NCI-H1694 treated with DMSO at 0.1 percent for 48 hours (cell line): ENCODE results near the gene SBK1.
"Not testable (repeated sequence)": the region's sequence is repeated elsewhere in the genome, so short reads cannot be mapped to it uniquely, and the experiment has no call there.

Experiments
- DNase-seq: peaks from one replicate; lab custom pipeline; 2025; lab: John Stamatoyannopoulos, UW

The SBK1 gene

DNA sequence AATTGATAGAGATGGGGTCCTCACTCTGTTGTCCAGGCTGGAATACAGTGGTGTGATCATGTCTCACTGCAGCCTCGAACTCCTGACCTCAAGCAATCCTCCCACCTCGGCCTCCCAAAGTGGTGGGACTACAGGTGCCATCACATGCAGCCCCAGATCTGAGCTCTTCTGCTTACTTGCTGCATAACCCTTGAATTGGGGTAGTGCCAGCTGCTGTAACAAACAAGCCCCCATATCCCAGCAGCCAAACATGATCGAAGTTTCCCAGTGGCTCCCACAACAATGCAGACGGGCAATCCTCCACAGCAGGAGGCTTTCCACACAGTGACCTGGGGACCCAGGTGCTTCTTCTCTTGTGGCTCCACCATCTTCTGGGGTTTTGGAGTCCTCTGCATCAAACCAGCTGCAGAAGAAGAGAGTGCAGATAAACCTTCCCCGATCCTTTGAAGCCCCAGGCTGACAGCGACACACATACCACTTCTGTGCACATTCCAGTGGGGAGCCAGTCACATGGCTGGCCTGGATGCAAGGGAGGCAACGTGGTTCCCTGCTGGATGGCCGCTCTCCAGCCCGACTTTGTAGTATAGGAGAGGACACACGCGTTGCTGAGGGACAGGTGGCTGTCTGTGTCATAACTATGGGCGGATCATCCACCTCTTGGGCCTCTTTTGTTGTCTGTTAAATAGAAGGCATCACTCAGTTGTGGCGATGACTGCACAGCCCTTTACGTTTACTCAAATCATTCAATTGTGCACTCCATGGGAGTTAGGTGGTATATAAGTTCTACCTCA lies 16.7 kb downstream of the SBK1 start:
- DNase-seq = no peak

GRCh38 chr16:28309811-28310311 lies 17.5 kb downstream of the SBK1 start:
- no peak for DNase-seq

DNA sequence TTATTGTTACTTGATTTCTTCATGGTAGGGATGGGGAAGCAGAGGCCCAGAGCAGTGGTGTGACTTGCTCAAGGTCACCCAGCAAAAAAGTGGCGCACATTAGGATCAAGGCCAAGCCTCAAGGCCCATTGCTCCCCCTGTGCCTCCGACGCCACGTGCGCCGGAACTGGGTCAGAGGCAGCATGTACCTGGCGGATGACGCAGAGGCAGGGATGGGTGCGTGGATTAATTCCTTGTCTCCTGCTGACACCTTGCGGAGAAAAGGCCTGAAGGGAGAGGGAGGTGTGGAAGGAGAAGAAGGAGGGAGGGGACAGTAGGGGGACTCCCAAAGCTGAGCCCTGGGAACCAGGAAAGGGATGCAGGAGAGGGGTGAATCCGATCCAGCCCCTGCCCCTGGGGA lies 18.5 kb downstream of the SBK1 start:
- DNase-seq = no peak

DNA sequence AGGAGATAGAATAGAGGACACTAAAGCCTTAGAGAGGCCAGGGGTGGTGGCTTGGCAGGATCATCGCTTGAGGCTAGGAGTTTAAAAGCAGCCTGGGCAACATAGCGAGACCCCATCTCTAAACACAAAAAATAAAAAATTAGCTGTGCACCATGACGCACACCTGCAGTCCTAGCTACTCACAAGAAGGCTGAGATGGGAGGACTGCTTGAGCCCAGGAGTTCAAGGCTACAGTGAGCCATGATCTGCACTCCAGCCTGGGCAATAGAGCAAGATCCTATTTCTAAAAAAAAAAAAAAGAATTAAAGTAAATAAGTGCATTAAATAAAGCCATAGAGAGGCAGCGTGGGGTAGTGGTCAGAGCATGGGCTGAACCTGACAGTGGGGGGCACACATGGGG lies 19.1 kb downstream of the SBK1 start:
- DNase-seq = no peak

DNA sequence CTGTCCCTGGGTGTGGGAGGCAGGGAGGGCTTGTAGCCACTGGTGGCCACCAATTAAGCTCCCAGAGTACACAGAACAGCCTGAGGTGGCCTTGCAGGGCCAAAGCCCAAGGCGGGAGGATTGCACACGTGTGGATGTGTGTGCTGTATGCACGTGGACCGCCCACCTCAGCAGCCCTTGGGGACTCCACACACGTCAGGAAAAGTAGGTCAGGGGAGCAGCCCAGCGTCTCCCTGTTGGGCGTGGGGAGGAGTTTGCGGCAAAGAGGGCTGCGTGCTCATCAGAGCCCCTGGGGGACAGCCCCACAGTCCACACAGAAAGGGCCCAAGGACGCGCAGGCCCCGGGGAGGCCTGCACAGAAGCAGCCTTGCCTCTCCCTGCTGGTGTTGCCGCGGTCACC lies 19.6 kb downstream of the SBK1 start:
- no peak for DNase-seq

GRCh38 chr16:28312327-28312726 lies 20.0 kb downstream of the SBK1 start:
- DNase-seq = no peak

DNA sequence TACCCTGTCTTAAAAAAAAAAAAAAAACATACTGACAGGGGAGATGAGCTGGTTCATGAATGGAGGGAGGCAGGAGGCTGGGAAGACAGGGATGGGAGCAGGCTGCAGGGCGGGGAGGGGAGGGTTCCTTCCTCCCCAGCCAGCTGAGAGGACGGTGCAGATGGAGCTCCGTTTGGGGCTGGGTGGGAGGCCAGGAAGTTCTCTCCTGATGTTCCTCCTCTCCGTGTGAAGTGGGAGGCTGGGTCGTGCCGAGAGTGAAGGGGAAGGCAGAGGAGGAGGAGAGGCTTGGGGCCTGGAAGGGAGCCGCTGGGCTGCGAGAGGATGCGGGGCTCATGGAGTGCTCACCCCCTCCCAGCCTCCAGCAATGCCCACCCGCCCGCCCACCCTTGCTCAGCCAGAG lies 21.3 kb downstream of the SBK1 start:
- DNase-seq = no peak

GRCh38 chr16:28316054-28316453 lies 23.7 kb downstream of the SBK1 start:
- no peak for DNase-seq

- peak; percentile 12 for DNase-seq
Measured at GRCh38 chr16:28317040-28317880, 24.9 kb downstream of the SBK1 start.

- no peak for DNase-seq
Measured at GRCh38 chr16:28318042-28318744, 25.9 kb downstream of the SBK1 start.

DNA sequence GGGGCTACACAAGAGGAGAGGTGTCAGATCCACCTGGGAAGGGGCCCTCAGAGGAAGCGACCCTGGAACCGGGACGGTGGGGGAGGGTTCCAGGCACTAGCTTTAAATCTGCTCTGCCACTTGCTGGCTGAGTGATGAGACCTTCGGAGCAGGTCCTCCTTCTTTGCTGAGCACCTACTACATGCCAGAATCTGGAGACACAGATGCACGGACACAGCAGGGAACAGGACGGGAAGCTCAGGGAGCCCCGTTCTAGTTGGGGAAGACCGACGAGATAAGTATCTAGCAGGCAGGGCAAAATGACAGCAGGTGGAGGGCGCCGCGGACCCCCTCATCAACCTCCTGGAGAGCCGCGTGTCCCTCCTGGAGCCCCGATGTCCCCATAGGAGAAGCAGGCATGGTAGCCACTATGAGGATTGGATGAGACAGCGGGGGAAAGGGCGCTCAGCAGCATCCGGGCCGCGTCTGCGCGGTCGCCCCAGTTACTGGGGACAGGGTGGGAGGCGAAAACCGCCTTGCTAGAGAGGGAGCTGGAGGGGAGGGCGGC lies 27.2 kb downstream of the SBK1 start:
- DNase-seq = no peak

- no peak for DNase-seq
Measured at GRCh38 chr16:28320023-28320561, 27.8 kb downstream of the SBK1 start.

DNA sequence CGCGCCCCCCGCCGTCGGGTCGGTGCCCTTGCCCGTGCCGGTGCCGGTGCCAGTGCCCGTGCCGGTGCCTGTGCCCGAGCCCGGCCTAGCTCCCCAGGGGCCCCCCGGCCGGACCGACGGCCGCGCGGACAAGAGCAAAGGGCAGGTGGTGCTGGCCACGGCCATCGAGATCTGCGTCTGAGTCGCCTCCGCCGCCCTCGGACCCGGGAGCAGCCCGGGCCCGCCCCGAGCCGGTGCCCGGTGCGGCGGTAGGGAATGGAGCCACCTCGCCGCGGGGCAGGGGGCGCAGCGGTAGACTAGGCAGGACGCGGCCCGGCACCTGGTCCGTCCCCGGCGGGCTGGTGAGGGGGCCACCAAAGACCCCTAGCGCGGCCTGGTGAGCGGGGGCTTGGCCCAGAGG lies 28.4 kb downstream of the SBK1 start:
- no peak for DNase-seq

DNA sequence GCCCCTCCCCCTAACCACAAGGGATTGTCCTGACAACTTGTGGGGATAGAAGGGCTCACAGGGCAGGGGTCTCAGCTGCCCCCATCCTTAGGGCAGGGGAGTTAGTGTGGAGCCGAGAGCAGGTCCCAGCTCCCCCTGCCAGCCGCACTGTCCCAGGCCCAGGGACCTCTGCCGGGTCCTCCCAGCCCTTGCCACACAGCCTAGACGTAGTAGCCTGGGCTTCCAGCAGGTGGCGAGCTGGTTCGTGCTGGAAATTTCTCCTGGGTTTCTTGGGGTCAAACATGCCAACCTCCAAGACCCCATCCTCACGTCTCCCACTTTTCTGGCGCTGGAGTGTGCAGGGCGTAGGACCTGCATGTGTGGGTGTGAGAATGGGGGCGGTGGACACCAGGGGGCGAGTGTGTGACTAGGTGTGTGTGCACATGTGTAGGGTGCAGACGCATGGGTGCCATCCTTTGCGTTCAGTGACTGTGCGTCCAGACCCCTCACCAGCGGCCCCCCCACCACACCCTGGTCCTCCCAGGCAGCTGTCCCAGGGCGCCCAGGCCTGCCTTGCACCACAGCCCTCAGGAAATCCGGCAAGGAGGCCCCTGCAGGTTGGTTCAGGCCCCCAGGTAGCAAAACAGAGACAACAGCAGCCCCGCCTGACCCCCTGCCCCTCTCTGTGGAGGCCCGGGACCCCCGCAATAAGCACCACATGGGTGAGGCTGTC lies 29.5 kb downstream of the SBK1 start:
- DNase-seq = peak; percentile 1

- DNase-seq = no peak
Measured at GRCh38 chr16:28324235-28324886, 32.0 kb downstream of the SBK1 start.

- no peak for DNase-seq
Measured at GRCh38 chr16:28324887-28325279, 32.6 kb downstream of the SBK1 start.

GRCh38 chr16:28326881-28327610 lies 34.7 kb downstream of the SBK1 start:
- peak; percentile 3 for DNase-seq

DNA sequence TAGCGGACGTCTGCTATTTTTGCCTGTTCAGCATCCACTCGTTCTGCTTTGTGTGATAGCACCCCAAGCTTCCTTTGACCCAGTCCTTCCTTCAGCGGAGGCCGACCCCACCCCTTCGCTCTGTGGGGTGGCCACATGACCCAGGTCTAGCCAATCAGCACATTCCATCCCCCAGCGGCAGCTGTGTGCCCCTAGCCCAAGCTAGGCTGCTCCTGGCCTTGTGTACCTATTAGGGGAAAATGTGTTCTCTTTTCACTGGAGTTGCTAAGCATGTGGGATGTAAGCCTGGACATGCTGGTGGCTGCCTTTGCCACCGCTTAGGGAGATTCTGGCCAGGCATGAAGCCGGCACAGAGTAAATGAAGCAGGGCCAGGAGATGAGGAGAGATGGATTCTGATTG lies 37.9 kb downstream of the SBK1 start:
- DNase-seq = not testable (repeated sequence)

DNA sequence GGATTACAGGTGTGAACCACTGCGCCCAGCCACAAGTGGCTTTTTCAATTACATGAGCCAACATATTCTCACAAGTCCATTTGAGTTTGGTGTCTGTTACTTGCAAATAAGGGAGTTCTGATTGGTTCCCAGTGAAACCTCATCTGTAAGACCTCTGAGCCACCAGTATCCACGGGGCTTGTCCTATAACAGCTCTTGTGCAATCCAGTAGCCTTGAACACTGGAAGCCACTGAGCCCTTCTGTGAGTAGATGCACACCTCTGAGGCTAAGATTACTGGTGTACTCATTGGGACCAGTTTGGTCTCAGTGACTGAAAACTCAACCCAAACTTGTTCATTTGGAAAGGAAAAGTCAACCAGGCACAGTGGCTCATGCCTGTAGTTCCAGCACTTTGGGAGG lies 38.7 kb downstream of the SBK1 start:
- not testable (repeated sequence) for DNase-seq

GRCh38 chr16:28332632-28333031 lies 40.3 kb downstream of the SBK1 start:
- DNase-seq = not testable (repeated sequence)
